Measurements from ENCODE around the gene POLE. TPM values are rescaled to one million over a fixed set of nuclear protein-coding genes. Genes with fewer than 3 reads are reported as not detected.

The POLE gene
- total and polyA plus RNA-seq, 2 of the 4 experiments (the other 2 are of a cell fraction): 17.2 to 20.7 TPM

DNA sequence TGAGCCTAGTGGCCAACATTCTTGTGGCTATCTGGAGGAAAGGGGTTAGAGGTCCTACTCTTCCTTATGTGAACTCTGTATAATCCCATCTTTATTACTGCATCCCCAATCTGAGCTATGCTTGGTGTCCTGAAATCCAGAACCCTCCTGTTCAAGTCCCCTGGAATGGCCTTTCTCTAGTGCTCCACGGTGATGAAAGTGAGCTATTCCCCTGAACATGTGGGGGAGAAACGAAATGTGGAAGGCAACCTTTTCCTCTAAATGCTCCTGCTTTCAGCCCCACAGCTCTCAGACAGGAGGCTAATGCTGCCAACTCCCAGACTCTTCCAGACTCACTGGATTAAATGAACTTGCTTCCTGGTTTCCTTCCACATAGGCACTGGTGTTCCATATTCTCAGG, 21.0 kb upstream of the POLE start:
- no peaks in the 10 kb centered on the region for H3K27me3 ChIP-seq (ENCODE audit: control insufficient read depth, insufficient read depth, low read length)
- peaks cover 12% of the 10 kb centered on the region for H3K36me3 ChIP-seq (ENCODE audit: control insufficient read depth, insufficient read depth, low read length)
- H3K14ac ChIP-seq (replicated peaks; ENCODE audit: low read depth, low read length): no peak overlapping the region
- TF ChIP-seq, protein P1, sequence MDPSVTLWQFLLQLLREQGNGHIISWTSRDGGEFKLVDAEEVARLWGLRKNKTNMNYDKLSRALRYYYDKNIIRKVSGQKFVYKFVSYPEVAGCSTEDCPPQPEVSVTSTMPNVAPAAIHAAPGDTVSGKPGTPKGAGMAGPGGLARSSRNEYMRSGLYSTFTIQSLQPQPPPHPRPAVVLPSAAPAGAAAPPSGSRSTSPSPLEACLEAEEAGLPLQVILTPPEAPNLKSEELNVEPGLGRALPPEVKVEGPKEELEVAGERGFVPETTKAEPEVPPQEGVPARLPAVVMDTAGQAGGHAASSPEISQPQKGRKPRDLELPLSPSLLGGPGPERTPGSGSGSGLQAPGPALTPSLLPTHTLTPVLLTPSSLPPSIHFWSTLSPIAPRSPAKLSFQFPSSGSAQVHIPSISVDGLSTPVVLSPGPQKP (IDR thresholded peaks at IDR 0.05; ENCODE audit: borderline replicate concordance, low read depth, low read length): no peak
- TF ChIP-seq RFX5 (IDR thresholded peaks at IDR 0.05; ENCODE audit: low read depth, low read length) (no peak), CEBPB (IDR thresholded peaks at IDR 0.05; ENCODE audit: low read depth, low read length) (no peak), MAZ (IDR thresholded peaks at IDR 0.05; ENCODE audit: borderline replicate concordance, low read depth, low read length) (no peak), BHLHE40 (IDR thresholded peaks at IDR 0.05; ENCODE audit: low read depth, low read length) (no peak), POLR2A (IDR thresholded peaks at IDR 0.05; ENCODE audit: low read depth, low read length) (no peak), FOS (IDR thresholded peaks at IDR 0.05; ENCODE audit: low read depth, low read length) (no peak), SMC3 (IDR thresholded peaks at IDR 0.05; ENCODE audit: low read depth, low read length) (no peak), MAFK (IDR thresholded peaks at IDR 0.05; ENCODE audit: low read depth, low read length) (no peak), RAD21 (IDR thresholded peaks at IDR 0.05; ENCODE audit: low read length) (no peak), USF2 (IDR thresholded peaks at IDR 0.05; ENCODE audit: low read depth, low read length) (no peak), CHD1 (IDR thresholded peaks at IDR 0.05; ENCODE audit: low read depth, low read length) (no peak), MXI1 (IDR thresholded peaks at IDR 0.05; ENCODE audit: borderline replicate concordance, low read depth, low read length) (no peak), NFE2L2 (IDR thresholded peaks at IDR 0.05; ENCODE audit: low read depth, low read length) (no peak)
- TF ChIP-seq, protein P2, sequence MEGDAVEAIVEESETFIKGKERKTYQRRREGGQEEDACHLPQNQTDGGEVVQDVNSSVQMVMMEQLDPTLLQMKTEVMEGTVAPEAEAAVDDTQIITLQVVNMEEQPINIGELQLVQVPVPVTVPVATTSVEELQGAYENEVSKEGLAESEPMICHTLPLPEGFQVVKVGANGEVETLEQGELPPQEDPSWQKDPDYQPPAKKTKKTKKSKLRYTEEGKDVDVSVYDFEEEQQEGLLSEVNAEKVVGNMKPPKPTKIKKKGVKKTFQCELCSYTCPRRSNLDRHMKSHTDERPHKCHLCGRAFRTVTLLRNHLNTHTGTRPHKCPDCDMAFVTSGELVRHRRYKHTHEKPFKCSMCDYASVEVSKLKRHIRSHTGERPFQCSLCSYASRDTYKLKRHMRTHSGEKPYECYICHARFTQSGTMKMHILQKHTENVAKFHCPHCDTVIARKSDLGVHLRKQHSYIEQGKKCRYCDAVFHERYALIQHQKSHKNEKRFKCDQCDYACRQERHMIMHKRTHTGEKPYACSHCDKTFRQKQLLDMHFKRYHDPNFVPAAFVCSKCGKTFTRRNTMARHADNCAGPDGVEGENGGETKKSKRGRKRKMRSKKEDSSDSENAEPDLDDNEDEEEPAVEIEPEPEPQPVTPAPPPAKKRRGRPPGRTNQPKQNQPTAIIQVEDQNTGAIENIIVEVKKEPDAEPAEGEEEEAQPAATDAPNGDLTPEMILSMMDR (conservative IDR thresholded peaks at IDR 0.05; ENCODE audit: low read depth, low read length): no peak
- no peak overlapping the region for H3K18ac ChIP-seq (ENCODE audit: low read depth, low read length)
- H3K4me3 ChIP-seq (ENCODE audit: insufficient read depth, low read depth, low read length): no peak overlapping the region
- no peak overlapping the region for H2BK120ac ChIP-seq (ENCODE audit: low read depth, low read length)
- H4K8ac ChIP-seq (ENCODE audit: low read depth in 2 of 2, low read length in 2 of 2): no peak overlapping the region
- no peak overlapping the region for H3K56ac ChIP-seq (ENCODE audit: extremely low read depth, insufficient read depth, low read length)
- DNase-seq: no peak
- H3K4ac ChIP-seq (ENCODE audit: low read depth, low read length): no peak overlapping the region
- ChIA-PET POLR2A (ENCODE audit: unreplicated experiment) (no interaction called here), CTCF (no interaction called here)
- no peak overlapping the region for H2BK15ac ChIP-seq (ENCODE audit: low read depth, low read length)
- no peak overlapping the region for H3K9ac ChIP-seq (ENCODE audit: low read depth, low read length)
- in situ Hi-C loops (cut with MboI; ENCODE audit: low sequenced_read_pairs) (no loop called here), intact Hi-C loops (cut with micrococcal nuclease) (no loop called here), dilution Hi-C loops (cut with HindIII; ENCODE audit: low sequenced_read_pairs, unreplicated experiment) (no loop called here)
- no peak overlapping the region for H2AK5ac ChIP-seq (ENCODE audit: low read depth, low read length)
- H2BK20ac ChIP-seq (ENCODE audit: low read depth, low read length): no peak overlapping the region
- H4K20me1 ChIP-seq (ENCODE audit: insufficient read depth, low read length): peaks cover 5% of the 10 kb centered on the region
- no peak for ATAC-seq (ENCODE audit: low read depth)
- no peak overlapping the region for H3K23ac ChIP-seq (ENCODE audit: low read depth, low read length)
- no peak overlapping the region for H4K5ac ChIP-seq (ENCODE audit: low read depth, low read length)
- no peaks in the 10 kb centered on the region for H3K9me3 ChIP-seq (ENCODE audit: control insufficient read depth, insufficient read depth, low read length)
- H2AK9ac ChIP-seq (replicated peaks; ENCODE audit: low read depth, low read length, poor library complexity): no peak overlapping the region
- H3K27ac ChIP-seq (ENCODE audit: insufficient read depth, low read length): no peak overlapping the region
- H3K9me1 ChIP-seq (ENCODE audit: insufficient read depth, low read length): no peaks in the 10 kb centered on the region; the same call in 1 of the 2 replicates
- peaks cover 5 to 34% of the 10 kb centered on the region in 2 experiments for H3K79me1 ChIP-seq (ENCODE audit: low read depth in 1 of 2, low read length in 2 of 2)
- no peak overlapping the region for H2BK5ac ChIP-seq (ENCODE audit: low read depth, low read length, poor library complexity, severe bottlenecking)
- no peak overlapping the region for H4K91ac ChIP-seq (ENCODE audit: insufficient read depth, low read depth, low read length)
- H3K4me1 ChIP-seq (ENCODE audit: control insufficient read depth, insufficient read depth, low read length): 0 out of 2 replicates have a peak, but pooled peaks cover 2% of the 10 kb centered on the region
- no peak overlapping the region for H2AFZ ChIP-seq (replicated peaks; ENCODE audit: low read length, poor library complexity)
- WGBS, 2 experiments (ENCODE audit: extremely low coverage in 2 of 2, insufficient read length in 1 of 2): no CpG with 5 or more reads among the region's 2 CpGs
- no peak overlapping the region for H3K4me2 ChIP-seq (ENCODE audit: low read depth, low read length)
- BruUV-seq (replicated peaks): no TSS peak

Data from IMR-90 (cell line).